Panc1 (cell line): Measurements from ENCODE around the gene ACER2. TPM values are rescaled to one million over a fixed set of nuclear protein-coding genes. Genes with fewer than 3 reads are reported as not detected.

ENCODE experiments used
- ATAC-seq: fragments of 200-7000 bp; cut with Tn5 transposase; 2 replicates; pipeline ENCODE4 v1.9.1; 2020; ENCODE audit warnings: mild to moderate bottlenecking, moderate library complexity
- BruUV-seq: library from RNA; stranded (reverse); fragments of 400-500 nt; replicated peaks from 2 replicates; lab custom pipeline; 2021; lab: Mats Ljungman, UMichigan
- CTCF ChIA-PET: fragments of 300-600 bp; sonication (Branson Sonifier 250); formaldehyde crosslinking; loops from one replicate; lab custom pipeline; 2022; ENCODE audit warnings: antibody characterized with exemption; lab: Charles Lee
- POLR2A ChIA-PET: fragments of 300-600 bp; sonication (Branson Sonifier 250); formaldehyde crosslinking; loops from one replicate; lab custom pipeline; 2022; ENCODE audit warnings: antibody characterized with exemption; lab: Charles Lee
- DNase-seq: peaks from one replicate; pipeline ENCODE4 v3.0.0-alpha.2; 2010; ENCODE audit warnings: low read depth, low spot score
- H3K27ac ChIP-seq: 2 replicates; pipeline ENCODE4 v1.5.1; 2011; ENCODE audit warnings: mild to moderate bottlenecking, low read length, inconsistent platforms
- H3K27me3 ChIP-seq: fragments of 200-500 bp; sonication (Bioruptor generic); 2 replicates; pipeline ENCODE4 v1.6.0; 2014; ENCODE audit warnings: low read length, inconsistent platforms; ENCODE audit not compliant: control insufficient read depth, insufficient read depth
- H3K36me3 ChIP-seq: fragments of 200-500 bp; sonication (Bioruptor generic); 2 replicates; pipeline ENCODE4 v1.5.1; 2014; ENCODE audit warnings: inconsistent platforms, mild to moderate bottlenecking, low read length, moderate library complexity; ENCODE audit not compliant: control insufficient read depth, insufficient read depth
- H3K4me1 ChIP-seq: 2 replicates; pipeline ENCODE4 v1.5.1; 2011; ENCODE audit warnings: inconsistent platforms, mild to moderate bottlenecking, low read length, moderate library complexity; ENCODE audit not compliant: control insufficient read depth, insufficient read depth
- H3K4me3 ChIP-seq, 2 experiments: 2 replicates each; pipeline ENCODE4 v1.5.1; 2011 to 2012; ENCODE audit warnings: low read depth in 2 of 2, low read length in 2 of 2, mild to moderate bottlenecking in 2 of 2, inconsistent platforms in 1 of 2, moderate library complexity in 1 of 2
- H3K9me3 ChIP-seq: fragments of 200-500 bp; sonication (Bioruptor generic); 2 replicates; pipeline ENCODE4 v1.5.1; 2014; ENCODE audit warnings: low read depth, mild to moderate bottlenecking, inconsistent platforms, low read length, moderate library complexity; ENCODE audit not compliant: control insufficient read depth, insufficient read depth
- CTCF ChIP-seq: fragments of 450-650 bp; IDR thresholded peaks from 2 replicates; pipeline ENCODE4 v1.5.1; 2017; ENCODE audit warnings: mild to moderate bottlenecking
- POLR2AphosphoS5 ChIP-seq: IDR thresholded peaks from 2 replicates; pipeline ENCODE4 v1.6.1; 2012; ENCODE audit warnings: mild to moderate bottlenecking, low read depth, low read length, moderate library complexity
- REST ChIP-seq, 2 experiments: IDR thresholded peaks; 2 replicates each; pipeline ENCODE4 v1.6.1; 2011 to 2012; ENCODE audit warnings: low read depth in 2 of 2, control low read depth in 1 of 2, low read length in 1 of 2, mild to moderate bottlenecking in 1 of 2, moderate library complexity in 1 of 2; ENCODE audit not compliant: insufficient read depth in 1 of 2
- SIN3A ChIP-seq: IDR thresholded peaks from 2 replicates; pipeline ENCODE4 v1.6.1; 2012; ENCODE audit warnings: low read depth, mild to moderate bottlenecking, low read length, moderate library complexity, borderline replicate concordance; ENCODE audit not compliant: insufficient read depth
- TCF7L2 ChIP-seq: IDR thresholded peaks from 2 replicates; pipeline ENCODE4 v1.6.1; 2011; ENCODE audit warnings: mild to moderate bottlenecking, low read depth, low read length, inconsistent platforms
- in situ Hi-C: cut with HindIII; loops from 2 replicates; pipeline ENCODE4 v1.10.0; 2016; ENCODE audit warnings: low sequenced_read_pairs, low pct_unique_long_range_greater_than_20kb
- intact Hi-C: fragments of 100-400 bp; cut with micrococcal nuclease; formaldehyde crosslinking; loops from one replicate; pipeline ENCODE4 v1.10.0; 2022; ENCODE audit not compliant: unreplicated experiment
- total RNA-seq: library from RNA; stranded (reverse); gene quantifications from one replicate; pipeline ENCODE4 v1.2.1, GENCODE V29; 2021; ENCODE audit not compliant: unreplicated experiment

ACER2 gene
- total RNA-seq, 1 experiment from 2014 or later: 1.3 TPM

- no TSS peak for BruUV-seq
- Histone ChIP-seq H3K4me3 (no peak overlapping the region), H3K4me1 (no peaks in the 10 kb centered on the region; the same call in 1 of the 2 replicates), H3K27ac (no peak overlapping the region), H3K9me3 (no peaks in the 10 kb centered on the region), H3K36me3 (no peaks in the 10 kb centered on the region), H3K27me3 (no peaks in the 10 kb centered on the region)
- ATAC-seq: no peak
- TF ChIP-seq SIN3A (no peak), TCF7L2 (no peak), POLR2AphosphoS5 (no peak), CTCF (no peak), REST (IDR thresholded peaks at IDR 0.05; ENCODE audit: insufficient read depth in 1 of 2, low read depth in 2 of 2, low read length in 1 of 2) (no peak)
- in situ Hi-C loops (no loop called here), intact Hi-C loops (no loop called here)
- CTCF ChIA-PET: no interaction called here
- POLR2A ChIA-PET: no interaction called here
- DNase-seq: no peak
Observed at GRCh38 chr9:19469271-19469670, 60.5 kb downstream of the ACER2 start.

- no TSS peak for BruUV-seq
- DNase-seq (no peak), ATAC-seq (no peak)
- no peaks in the 10 kb centered on the region for H3K9me3 ChIP-seq
- H3K36me3 ChIP-seq: no peaks in the 10 kb centered on the region
- no peak overlapping the region for H3K4me3 ChIP-seq
- no peaks in the 10 kb centered on the region for H3K27me3 ChIP-seq
- no peaks in the 10 kb centered on the region for H3K4me1 ChIP-seq
- TF ChIP-seq CTCF (no peak), REST (IDR thresholded peaks at IDR 0.05; ENCODE audit: insufficient read depth in 1 of 2, low read depth in 2 of 2, low read length in 1 of 2) (no peak), TCF7L2 (no peak), SIN3A (no peak), POLR2AphosphoS5 (no peak)
- CTCF ChIA-PET: no interaction called here
- H3K27ac ChIP-seq: no peak overlapping the region
- in situ Hi-C loops (no loop called here), intact Hi-C loops (no loop called here)
- POLR2A ChIA-PET: no interaction called here
Observed at GRCh38 chr9:19470567-19470966, 61.8 kb downstream of the ACER2 start.
